ENCODE results near the gene PGGHG.

Gene PGGHG

GRCh38 chr11:281486-282161, 7.3 kb upstream of the PGGHG start:
- Histone ChIP-seq H3K4me1 (ENCODE audit: insufficient read depth, low read length, severe bottlenecking) (peaks cover 4% of the 10 kb centered on the region), H3K27ac (ENCODE audit: low read depth, low read length, poor library complexity, severe bottlenecking) (no peak overlapping the region), H3K4me2 (ENCODE audit: low read length) (no peak overlapping the region), H3K79me2 (ENCODE audit: insufficient read depth, low read length) (no peaks in the 10 kb centered on the region), H3K9ac (ENCODE audit: low read length) (no peak overlapping the region), H3K36me3 (ENCODE audit: insufficient read depth, low read length) (no peaks in the 10 kb centered on the region), H2AFZ (ENCODE audit: low read length) (no peak overlapping the region), H3K9me3 (ENCODE audit: low read length) (peaks cover under 1% of the 10 kb centered on the region; the same call in 1 of the 2 replicates), H3K9me2 (ENCODE audit: low read depth, low read length) (no peaks in the 10 kb centered on the region), H3K4me3 (ENCODE audit: low read depth, low read length, poor library complexity, severe bottlenecking) (no peak overlapping the region), H3K27me3 (ENCODE audit: insufficient read depth, low read length) (peaks cover 7% of the 10 kb centered on the region; the same call in 1 of the 2 replicates), H3F3A (ENCODE audit: insufficient read depth, low read length) (no peaks in the 10 kb centered on the region), H4K20me1 (ENCODE audit: insufficient read depth, low read length) (no peaks in the 10 kb centered on the region)
- TF ChIP-seq EZH2 (IDR thresholded peaks at IDR 0.05; ENCODE audit: borderline replicate concordance, low read length) (no peak), CTCF (IDR thresholded peaks at IDR 0.05; ENCODE audit: low read length) (no peak)

GRCh38 chr11:282171-282570, 6.8 kb upstream of the PGGHG start:
- Histone ChIP-seq H3K9ac (ENCODE audit: low read length) (no peak overlapping the region), H3K4me3 (ENCODE audit: low read depth, low read length, poor library complexity, severe bottlenecking) (no peak overlapping the region), H3K36me3 (ENCODE audit: insufficient read depth, low read length) (no peaks in the 10 kb centered on the region), H2AFZ (ENCODE audit: low read length) (no peak overlapping the region), H3K4me1 (ENCODE audit: insufficient read depth, low read length, severe bottlenecking) (peaks cover 8% of the 10 kb centered on the region), H3K27me3 (ENCODE audit: insufficient read depth, low read length) (peaks cover 7% of the 10 kb centered on the region; the same call in 1 of the 2 replicates), H3K4me2 (ENCODE audit: low read length) (no peak overlapping the region), H4K20me1 (ENCODE audit: insufficient read depth, low read length) (no peaks in the 10 kb centered on the region), H3K79me2 (ENCODE audit: insufficient read depth, low read length) (no peaks in the 10 kb centered on the region), H3F3A (ENCODE audit: insufficient read depth, low read length) (no peaks in the 10 kb centered on the region), H3K27ac (ENCODE audit: low read depth, low read length, poor library complexity, severe bottlenecking) (no peak overlapping the region), H3K9me2 (ENCODE audit: low read depth, low read length) (no peaks in the 10 kb centered on the region), H3K9me3 (ENCODE audit: low read length) (no peaks in the 10 kb centered on the region)
- TF ChIP-seq CTCF (IDR thresholded peaks at IDR 0.05; ENCODE audit: low read length) (no peak), EZH2 (IDR thresholded peaks at IDR 0.05; ENCODE audit: borderline replicate concordance, low read length) (no peak)

- no peaks in the 10 kb centered on the region for H3F3A ChIP-seq (ENCODE audit: insufficient read depth, low read length)
- H3K36me3 ChIP-seq (ENCODE audit: insufficient read depth, low read length), result no peaks in the 10 kb centered on the region
- H3K4me2 ChIP-seq (ENCODE audit: low read length), result no peak overlapping the region
- TF ChIP-seq CTCF (IDR thresholded peaks at IDR 0.05; ENCODE audit: low read length), result no peak
- TF ChIP-seq EZH2 (IDR thresholded peaks at IDR 0.05; ENCODE audit: borderline replicate concordance, low read length), result no peak
- no peaks in the 10 kb centered on the region for H4K20me1 ChIP-seq (ENCODE audit: insufficient read depth, low read length)
- H3K4me1 ChIP-seq (ENCODE audit: insufficient read depth, low read length, severe bottlenecking), result peaks cover 14% of the 10 kb centered on the region
- H3K9me3 ChIP-seq (ENCODE audit: low read length), result no peaks in the 10 kb centered on the region
- H2AFZ ChIP-seq (ENCODE audit: low read length), result no peak overlapping the region
- H3K9ac ChIP-seq (ENCODE audit: low read length), result no peak overlapping the region
- H3K79me2 ChIP-seq (ENCODE audit: insufficient read depth, low read length), result no peaks in the 10 kb centered on the region
- no peaks in the 10 kb centered on the region for H3K9me2 ChIP-seq (ENCODE audit: low read depth, low read length)
- peaks cover 7% of the 10 kb centered on the region; the same call in 1 of the 2 replicates for H3K27me3 ChIP-seq (ENCODE audit: insufficient read depth, low read length)
- H3K4me3 ChIP-seq (ENCODE audit: low read depth, low read length, poor library complexity, severe bottlenecking), result no peak overlapping the region
- no peak overlapping the region for H3K27ac ChIP-seq (ENCODE audit: low read depth, low read length, poor library complexity, severe bottlenecking)
Measured at GRCh38 chr11:282630-283360, 6.1 kb upstream of the PGGHG start.
